MM.1S (cell line): ENCODE results near the gene EXOC2.
"Not testable (repeated sequence)": the region's sequence is repeated elsewhere in the genome, so short reads cannot be mapped to it uniquely, and the experiment has no call there.

Source experiments
- DNase-seq: peaks from one replicate; pipeline ENCODE4 v3.0.0-alpha.2; 2015
- H2AFZ ChIP-seq: fragments of 300-600 bp; sonication (generic); 2 replicates; pipeline ENCODE4 v1.6.0; 2016; ENCODE audit warnings: antibody characterized with exemption, low read length
- H3F3A ChIP-seq: fragments of 300-600 bp; sonication (generic); 2 replicates; pipeline ENCODE4 v1.6.1; 2016; ENCODE audit warnings: mild to moderate bottlenecking, antibody characterized with exemption, low read length, moderate library complexity, mixed read lengths; ENCODE audit not compliant: insufficient read depth
- H3K27ac ChIP-seq: fragments of 300-600 bp; sonication (generic); 2 replicates; pipeline ENCODE4 v1.5.1; 2016; ENCODE audit warnings: mild to moderate bottlenecking, low read length
- H3K27me3 ChIP-seq: fragments of 300-600 bp; sonication (generic); replicated peaks from 2 replicates; pipeline ENCODE4 v1.6.0; 2016; ENCODE audit warnings: low read length; ENCODE audit not compliant: insufficient read depth
- H3K36me3 ChIP-seq: fragments of 300-600 bp; sonication (generic); replicated peaks from 2 replicates; pipeline ENCODE4 v1.6.1; 2016; ENCODE audit warnings: mild to moderate bottlenecking, low read length, mixed read lengths; ENCODE audit not compliant: insufficient read depth
- H3K4me1 ChIP-seq: fragments of 300-600 bp; sonication (generic); 2 replicates; pipeline ENCODE4 v1.6.1; 2016; ENCODE audit warnings: low read length, mixed read lengths
- H3K4me2 ChIP-seq: fragments of 300-600 bp; sonication (generic); 2 replicates; pipeline ENCODE4 v1.6.0; 2016; ENCODE audit warnings: low read depth, low read length
- H3K4me3 ChIP-seq: fragments of 300-600 bp; sonication (generic); 2 replicates; pipeline ENCODE4 v1.5.1; 2016; ENCODE audit warnings: low read length, mixed read lengths
- H3K79me2 ChIP-seq: fragments of 300-600 bp; sonication (generic); 2 replicates; pipeline ENCODE4 v1.6.1; 2016; ENCODE audit warnings: mixed run types, low read length, mixed read lengths
- H3K9ac ChIP-seq: fragments of 300-600 bp; sonication (generic); 2 replicates; pipeline ENCODE4 v1.6.1; 2016; ENCODE audit warnings: low read length, mixed read lengths
- H3K9me2 ChIP-seq: fragments of 300-600 bp; sonication (generic); replicated peaks from 2 replicates; pipeline ENCODE4 v1.6.1; 2016; ENCODE audit warnings: mild to moderate bottlenecking, low read length, mixed read lengths; ENCODE audit not compliant: insufficient read depth
- H3K9me3 ChIP-seq: fragments of 300-600 bp; sonication (generic); replicated peaks from 2 replicates; pipeline ENCODE4 v1.6.1; 2016; ENCODE audit warnings: mild to moderate bottlenecking, low read length, mixed read lengths; ENCODE audit not compliant: insufficient read depth
- H4K20me1 ChIP-seq: fragments of 300-600 bp; sonication (generic); 2 replicates; pipeline ENCODE4 v1.6.1; 2016; ENCODE audit warnings: mild to moderate bottlenecking, low read length, moderate library complexity, mixed read lengths; ENCODE audit not compliant: insufficient read depth
- CTCF ChIP-seq: fragments of 300-600 bp; sonication (generic); IDR thresholded peaks from 2 replicates; pipeline ENCODE4 v1.5.1; 2016; ENCODE audit warnings: antibody characterized with exemption, low read length, mixed read lengths
- EZH2 ChIP-seq: fragments of 300-600 bp; sonication (generic); optimal IDR thresholded peaks from 2 replicates; pipeline ENCODE3; 2017; ENCODE audit warnings: low read depth, mild to moderate bottlenecking, antibody characterized with exemption, low read length, mixed read lengths
- EZH2phosphoT487 ChIP-seq: fragments of 300-600 bp; sonication (generic); IDR thresholded peaks from 2 replicates; pipeline ENCODE4 v1.6.1; 2018; ENCODE audit warnings: antibody characterized with exemption, low read length

The EXOC2 gene

DNA sequence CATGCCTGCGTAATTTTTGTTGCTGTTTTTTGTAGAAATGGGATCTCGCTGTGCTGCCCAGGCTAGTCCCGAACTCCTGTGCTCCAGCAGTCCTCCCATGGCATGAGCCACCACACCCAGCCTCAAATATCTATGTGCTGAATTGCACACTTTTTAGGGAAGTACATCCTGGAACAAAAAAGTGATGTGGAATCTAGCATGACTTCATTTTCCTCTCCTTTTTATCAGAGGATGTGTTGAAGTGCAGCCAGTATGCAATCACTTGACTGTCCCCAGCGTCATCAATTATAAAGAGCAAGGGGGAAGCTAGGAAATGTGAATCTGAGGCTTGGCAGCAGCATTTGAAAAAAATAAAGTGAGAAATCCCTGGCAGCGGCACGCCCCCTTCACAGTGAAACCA, 6.4 kb upstream of the EXOC2 start:
- no peak for DNase-seq
- no peaks in the 10 kb centered on the region for H3K9me3 ChIP-seq
- H3K9me2 ChIP-seq: no peaks in the 10 kb centered on the region
- no peak overlapping the region for H3K27ac ChIP-seq
- no peaks in the 10 kb centered on the region for H4K20me1 ChIP-seq
- H3K27me3 ChIP-seq: no peaks in the 10 kb centered on the region
- H3K9ac ChIP-seq: no peak overlapping the region
- H3F3A ChIP-seq: no peaks in the 10 kb centered on the region
- no peak overlapping the region for H2AFZ ChIP-seq
- H3K4me1 ChIP-seq: no peaks in the 10 kb centered on the region
- no peak overlapping the region for H3K4me2 ChIP-seq
- H3K4me3 ChIP-seq: no peak overlapping the region
- no peaks in the 10 kb centered on the region for H3K36me3 ChIP-seq
- no peak for TF ChIP-seq EZH2
- no peak for TF ChIP-seq CTCF
- TF ChIP-seq EZH2phosphoT487: no peak
- no peaks in the 10 kb centered on the region for H3K79me2 ChIP-seq

DNA sequence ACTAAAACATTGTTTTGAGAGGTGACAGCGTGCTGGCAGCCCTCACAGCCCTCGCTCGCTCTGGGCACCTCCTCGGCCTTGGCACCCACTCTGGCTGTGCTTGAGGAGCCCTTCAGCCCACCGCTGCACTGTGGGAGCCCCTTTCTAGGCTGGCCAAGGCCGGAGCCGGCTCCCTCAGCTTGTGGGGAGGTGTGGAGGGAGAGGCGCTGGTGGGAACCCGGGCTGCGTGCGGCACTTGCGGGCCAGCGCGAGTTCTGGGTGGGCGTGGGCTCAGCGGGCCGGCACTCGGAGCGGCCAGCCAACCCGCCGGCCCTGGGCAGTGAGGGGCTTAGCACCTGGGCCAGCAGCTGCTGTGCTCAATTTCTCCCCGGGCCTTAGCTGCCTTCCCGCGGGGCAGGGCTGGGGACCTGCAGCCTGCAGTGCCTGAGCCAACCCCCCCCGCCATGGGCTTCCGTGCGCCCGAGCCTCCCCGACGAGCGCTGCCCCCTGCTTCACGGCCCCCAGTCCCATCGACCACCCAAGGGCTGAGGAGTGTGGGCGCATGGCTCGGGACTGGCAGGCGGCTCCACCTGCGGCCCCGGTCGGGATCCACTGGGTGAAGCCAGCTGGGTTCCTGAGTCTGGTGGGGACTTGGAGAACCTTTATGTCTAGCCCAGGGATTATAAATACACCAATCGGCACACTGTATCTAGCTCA, 1.6 kb upstream of the EXOC2 start:
- not testable (repeated sequence) for H3K27me3 ChIP-seq, H3F3A ChIP-seq, H3K9ac ChIP-seq, H3K4me3 ChIP-seq, H3K9me2 ChIP-seq, H3K9me3 ChIP-seq, DNase-seq, H3K4me1 ChIP-seq, H2AFZ ChIP-seq, H4K20me1 ChIP-seq, H3K27ac ChIP-seq, H3K36me3 ChIP-seq, H3K4me2 ChIP-seq
- peaks cover 24% of the 10 kb centered on the region for H3K79me2 ChIP-seq

GRCh38 chr6:693723-694009, 727 bp upstream of the EXOC2 start:
- H2AFZ ChIP-seq: peak overlapping the region; percentile 99; the same call in 1 of the 2 replicates
- DNase-seq: no peak

More at GRCh38 chr6:693723-694009, 727 bp upstream of the EXOC2 start:
- no peaks in the 10 kb centered on the region for H3K9me2 ChIP-seq
- no peak overlapping the region; the same call in 1 of the 2 replicates for H3K9ac ChIP-seq
- no peaks in the 10 kb centered on the region for H3K27me3 ChIP-seq
- no peaks in the 10 kb centered on the region for H3K36me3 ChIP-seq
- peaks cover 8% of the 10 kb centered on the region for H3K4me1 ChIP-seq
- peak overlapping the region; percentile 92 for H3K4me3 ChIP-seq
- peaks cover 33% of the 10 kb centered on the region for H3K79me2 ChIP-seq
- H4K20me1 ChIP-seq: 0 out of 2 replicates have a peak, but pooled peaks cover 3% of the 10 kb centered on the region
- peaks cover 10% of the 10 kb centered on the region; the same call in 1 of the 2 replicates for H3F3A ChIP-seq
- peak overlapping the region; percentile 94 for H3K4me2 ChIP-seq
- TF ChIP-seq EZH2 (no peak), EZH2phosphoT487 (no peak), CTCF (no peak)
- H3K27ac ChIP-seq: no peak overlapping the region
- H3K9me3 ChIP-seq: no peaks in the 10 kb centered on the region
